NCI-H1092 treated with DMSO at 0.1 percent for 48 hours (cell line): ENCODE measurements around the gene CAMK2D.

ENCODE experiments used
- DNase-seq: peaks from one replicate; lab custom pipeline; 2025; lab: John Stamatoyannopoulos, UW

Gene CAMK2D

DNA sequence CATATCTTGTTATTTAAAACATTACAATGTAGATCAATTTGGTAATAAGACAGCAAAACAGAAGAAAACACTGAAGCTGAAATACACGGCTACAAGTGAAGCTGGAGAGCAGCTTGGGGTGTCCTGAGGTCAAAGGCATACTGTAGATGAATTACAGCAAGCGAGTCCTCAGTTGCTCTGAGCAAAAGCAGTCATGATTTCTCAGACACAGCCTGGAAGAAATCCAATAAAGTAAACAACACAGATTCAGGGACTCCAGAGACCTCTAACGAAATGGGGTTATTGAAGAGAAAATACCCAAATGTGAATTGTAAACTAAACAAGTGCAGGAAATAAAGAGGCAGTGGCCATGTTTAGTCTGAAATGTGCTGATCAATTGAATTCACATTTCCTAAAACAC, 324.4 kb downstream of the CAMK2D start:
- peak; percentile 32 for DNase-seq

DNA sequence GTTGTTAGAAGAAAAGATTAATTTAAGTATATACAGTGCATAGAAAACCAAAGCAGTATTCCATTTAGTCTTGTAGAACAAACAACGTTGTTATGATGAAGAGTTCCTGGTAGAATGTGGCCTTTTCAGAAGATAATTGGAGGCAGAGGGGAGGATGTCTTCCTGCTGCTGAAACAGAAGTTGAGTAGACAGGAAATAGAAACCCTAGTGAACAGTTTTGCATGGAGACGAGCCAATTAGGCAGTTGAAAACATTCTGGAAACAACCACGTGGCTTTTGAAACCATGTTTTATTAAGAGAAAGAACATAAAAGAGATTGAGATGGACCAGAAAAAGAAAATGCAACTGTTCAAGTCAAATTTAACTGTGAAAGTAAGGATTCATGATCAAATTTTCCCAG, 325.2 kb downstream of the CAMK2D start:
- DNase-seq: peak; percentile 6

DNA sequence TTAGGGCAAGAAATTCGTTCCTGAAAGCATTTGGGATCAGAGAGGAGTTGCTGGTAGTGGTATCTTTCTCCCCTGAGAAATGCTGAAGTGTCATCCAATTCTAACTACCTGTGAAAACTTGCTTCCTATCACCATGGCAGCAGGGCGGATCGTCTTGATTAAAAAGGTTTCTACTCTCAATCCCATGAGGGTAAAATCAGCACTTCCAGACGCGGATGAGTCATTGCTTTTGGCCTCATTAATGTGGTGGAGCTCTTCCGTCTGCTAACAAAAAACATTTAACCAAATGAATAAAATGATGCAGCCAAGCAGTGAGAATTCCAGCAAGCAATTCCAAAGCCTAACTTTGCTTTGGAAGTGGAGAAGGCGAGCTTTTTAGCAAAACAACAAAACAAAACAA, 325.6 kb downstream of the CAMK2D start:
- DNase-seq: peak; percentile 14

DNA sequence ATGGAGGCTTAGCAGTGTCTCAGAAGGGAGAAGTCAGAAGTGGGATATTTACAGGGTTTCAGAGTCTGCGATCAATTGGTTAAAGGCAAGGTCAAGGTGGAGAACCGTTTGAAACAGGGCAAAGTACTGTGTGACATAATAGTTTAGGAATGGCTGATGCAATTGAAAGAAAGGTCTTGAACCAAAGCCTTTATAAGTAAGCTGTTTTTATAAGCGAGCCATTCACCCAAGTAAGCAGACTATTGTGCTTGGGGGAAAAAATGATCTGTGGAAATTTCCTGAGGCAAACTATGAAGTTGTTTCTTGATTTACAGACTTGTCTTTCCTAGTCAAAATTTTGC, 327.3 kb downstream of the CAMK2D start:
- DNase-seq: no peak

DNA sequence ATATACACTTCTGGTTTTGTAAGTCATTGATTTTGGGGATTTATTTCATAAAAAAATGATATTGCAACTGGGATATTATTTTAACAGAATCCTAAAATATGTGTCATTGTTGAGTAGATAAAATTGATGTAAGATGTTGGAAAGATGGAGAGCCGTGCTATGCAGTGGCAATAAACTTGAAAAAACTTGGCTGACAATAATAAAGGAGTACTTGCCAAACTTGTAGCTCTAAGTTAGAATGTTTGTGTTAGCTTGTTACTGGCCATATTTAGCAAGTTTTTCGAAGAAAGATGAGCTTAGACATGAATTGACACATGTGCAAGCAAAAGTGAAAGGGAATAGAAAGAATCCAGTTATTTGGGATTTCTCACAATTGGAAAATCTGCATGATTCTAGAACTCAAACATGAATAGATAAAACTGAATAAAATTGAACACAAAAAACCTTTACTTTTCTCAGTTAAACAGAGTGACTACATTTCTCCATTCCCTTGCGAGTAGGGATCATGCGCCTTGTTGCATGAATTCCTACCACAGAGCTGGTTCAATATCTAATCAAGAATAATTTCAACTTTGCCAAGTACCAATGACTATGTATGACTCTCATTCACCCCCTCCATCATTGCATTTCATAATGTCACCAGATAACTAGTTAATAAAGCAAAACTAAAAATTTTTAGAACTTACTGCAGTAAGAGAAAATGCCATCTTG, 327.8 kb downstream of the CAMK2D start:
- DNase-seq: no peak

DNA sequence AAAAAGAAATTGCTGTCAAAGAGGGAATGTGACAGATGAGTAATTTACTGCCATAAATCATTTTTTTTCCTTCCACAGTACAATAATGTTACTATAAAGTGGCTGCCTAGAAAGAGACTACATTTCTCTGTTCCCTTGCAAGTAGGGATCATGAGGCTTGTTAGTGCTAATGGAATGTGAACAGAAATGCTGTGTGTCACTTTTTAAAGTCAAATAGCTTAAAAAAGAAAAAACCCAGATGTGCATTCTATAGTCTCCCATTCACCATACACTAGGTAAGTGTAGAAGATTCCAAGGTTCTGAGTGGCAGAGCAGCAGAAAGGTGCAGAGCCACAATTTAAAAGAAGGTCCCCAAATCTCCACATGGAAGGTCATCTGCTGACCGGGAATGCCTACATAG, 328.4 kb downstream of the CAMK2D start:
- no peak for DNase-seq

DNA sequence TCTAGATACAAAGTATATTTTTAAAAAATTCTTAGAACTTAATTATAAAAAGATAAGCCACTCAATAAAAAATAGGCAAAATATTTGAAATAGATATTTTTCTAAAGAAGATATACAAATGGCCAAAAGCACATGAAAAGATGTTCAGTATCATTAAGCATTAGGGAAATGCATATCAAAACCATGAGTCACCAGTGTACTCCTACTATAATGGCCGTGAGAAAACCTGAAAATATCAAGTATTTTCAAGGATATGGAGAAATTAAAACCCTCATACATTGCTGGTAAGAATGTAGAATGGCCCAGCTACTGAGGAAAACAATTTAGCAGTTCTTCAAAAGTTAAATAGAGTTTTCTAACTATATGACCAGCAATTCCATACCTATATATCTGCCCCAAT, 337.9 kb downstream of the CAMK2D start:
- DNase-seq: no peak

DNA sequence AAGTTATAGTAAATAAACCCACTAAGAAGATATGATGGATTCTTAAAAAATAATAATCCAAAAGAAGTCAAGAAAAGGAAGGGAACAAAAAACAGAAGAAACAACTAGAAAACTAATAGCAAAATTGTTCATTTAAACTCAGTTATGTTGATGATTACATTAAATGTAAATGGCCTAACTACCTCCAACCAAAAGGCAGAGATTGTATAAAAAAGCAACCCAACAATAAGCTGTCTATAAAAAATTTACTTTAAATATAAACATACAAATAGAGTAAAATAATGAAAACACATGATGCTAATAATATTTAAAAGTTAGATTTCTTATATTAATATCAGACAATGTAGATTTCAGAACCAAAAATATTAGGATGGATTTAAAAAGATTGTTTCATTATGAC, 340.6 kb downstream of the CAMK2D start:
- no peak for DNase-seq

DNA sequence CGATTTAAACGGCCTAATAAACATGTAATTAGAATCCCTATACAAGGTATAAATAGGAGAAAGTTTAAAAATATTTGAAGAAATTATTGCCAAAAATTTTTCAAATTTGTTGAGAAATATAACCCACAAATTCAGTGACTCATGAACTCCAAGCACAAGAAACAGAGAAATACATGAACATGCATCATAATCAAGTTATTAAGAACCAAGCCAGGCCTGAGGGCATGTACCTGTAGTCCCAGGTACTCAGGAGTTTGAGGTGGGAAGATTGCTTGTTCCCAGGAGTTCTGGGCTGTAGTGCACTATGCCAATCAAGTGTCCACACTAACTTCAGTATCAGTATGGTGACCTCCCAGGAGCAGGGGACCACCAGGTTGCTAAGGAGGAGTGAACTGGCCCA, 341.9 kb downstream of the CAMK2D start:
- no peak for DNase-seq

DNA sequence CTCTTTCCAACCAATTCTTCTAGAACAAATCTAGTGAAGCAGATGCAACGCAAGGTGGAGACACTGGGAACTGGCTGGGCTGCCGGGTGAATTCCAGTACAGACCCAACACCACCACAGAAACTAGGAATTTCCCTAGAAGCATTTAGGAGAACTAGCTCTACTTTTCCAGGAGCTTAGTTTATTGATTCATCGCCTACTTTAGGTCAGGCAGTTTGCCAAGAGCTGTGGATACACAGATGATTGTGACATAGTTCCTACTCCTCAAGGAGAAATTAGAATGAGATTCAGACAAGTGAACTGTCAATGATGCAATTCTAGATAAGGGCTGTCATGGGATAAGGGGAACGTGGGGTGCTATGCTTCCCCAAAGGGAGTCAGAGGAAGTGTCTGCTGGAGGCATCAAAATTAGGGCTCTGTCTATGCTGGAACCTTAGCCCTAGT, 350.0 kb downstream of the CAMK2D start:
- DNase-seq: no peak

DNA sequence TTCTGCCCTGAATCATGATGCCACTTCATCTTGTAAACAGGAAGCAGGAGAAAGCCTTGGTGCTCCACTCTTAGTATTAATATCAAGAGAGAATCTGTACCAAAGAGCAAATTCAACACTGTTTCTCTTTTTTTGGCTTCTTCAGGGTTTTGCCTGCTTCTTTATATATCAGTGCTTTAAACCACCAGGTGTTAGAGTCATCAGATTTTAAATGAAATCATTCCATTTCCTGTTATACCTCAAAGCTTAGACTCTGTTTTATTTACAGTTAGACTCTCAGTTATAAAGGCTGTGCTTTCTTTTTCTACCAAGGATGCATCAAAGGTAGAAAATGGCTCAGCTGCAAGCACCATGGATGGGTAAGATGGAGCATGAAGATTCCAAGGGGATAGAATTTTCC, 350.9 kb downstream of the CAMK2D start:
- no peak for DNase-seq

DNA sequence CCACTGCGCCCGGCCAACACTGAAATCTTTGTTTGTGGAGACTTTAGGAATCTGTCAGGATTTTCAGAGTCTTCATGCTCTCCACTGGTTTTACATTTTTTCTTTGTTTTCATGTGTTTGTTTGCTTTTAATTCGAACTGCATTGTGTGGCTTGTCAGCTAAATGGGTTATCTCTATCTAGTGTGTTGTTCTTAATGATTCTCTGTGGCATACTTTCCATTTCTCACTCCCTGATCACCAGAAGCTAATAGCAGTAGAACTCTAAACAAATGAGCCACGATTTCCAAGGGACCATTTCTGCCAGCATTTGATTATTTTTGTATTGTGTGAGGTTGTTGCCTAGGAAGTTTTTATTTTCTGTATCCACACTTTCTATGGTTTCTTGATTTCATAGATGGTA, 352.4 kb downstream of the CAMK2D start:
- no peak for DNase-seq

DNA sequence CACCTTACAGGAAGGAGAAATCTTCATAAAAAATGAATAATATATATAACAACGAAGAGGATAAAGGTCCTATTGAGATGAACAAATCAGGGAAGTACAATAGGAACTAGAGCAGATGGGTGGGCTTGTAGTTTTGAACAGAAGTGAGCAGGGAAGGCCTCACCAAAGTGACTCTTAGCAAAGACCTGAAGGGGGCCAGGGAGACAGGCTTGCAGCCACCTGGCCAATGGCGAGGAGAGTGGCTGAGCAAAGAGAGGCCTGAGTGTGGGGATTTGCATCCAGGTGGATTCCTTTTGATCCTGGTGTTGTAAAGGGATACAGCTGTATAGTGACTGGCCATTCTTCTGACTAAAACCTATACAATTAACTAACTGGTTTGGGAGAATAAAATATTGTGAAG, 354.1 kb downstream of the CAMK2D start:
- DNase-seq: peak; percentile 77

DNA sequence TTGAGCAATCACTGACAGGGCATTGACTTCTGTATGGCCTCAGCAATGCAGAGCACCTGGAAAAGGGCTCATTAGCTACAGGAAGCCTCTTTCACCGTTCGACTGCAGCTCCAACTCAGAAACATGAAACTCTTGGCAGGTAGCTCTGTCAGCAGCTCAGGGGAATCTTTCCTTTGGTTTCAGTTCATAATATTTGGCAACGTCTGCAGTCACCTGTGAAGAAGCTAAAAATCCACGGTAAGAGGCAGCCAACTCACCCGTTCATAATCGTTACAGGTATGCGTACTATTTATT, 354.9 kb downstream of the CAMK2D start:
- DNase-seq: peak; percentile 86

DNA sequence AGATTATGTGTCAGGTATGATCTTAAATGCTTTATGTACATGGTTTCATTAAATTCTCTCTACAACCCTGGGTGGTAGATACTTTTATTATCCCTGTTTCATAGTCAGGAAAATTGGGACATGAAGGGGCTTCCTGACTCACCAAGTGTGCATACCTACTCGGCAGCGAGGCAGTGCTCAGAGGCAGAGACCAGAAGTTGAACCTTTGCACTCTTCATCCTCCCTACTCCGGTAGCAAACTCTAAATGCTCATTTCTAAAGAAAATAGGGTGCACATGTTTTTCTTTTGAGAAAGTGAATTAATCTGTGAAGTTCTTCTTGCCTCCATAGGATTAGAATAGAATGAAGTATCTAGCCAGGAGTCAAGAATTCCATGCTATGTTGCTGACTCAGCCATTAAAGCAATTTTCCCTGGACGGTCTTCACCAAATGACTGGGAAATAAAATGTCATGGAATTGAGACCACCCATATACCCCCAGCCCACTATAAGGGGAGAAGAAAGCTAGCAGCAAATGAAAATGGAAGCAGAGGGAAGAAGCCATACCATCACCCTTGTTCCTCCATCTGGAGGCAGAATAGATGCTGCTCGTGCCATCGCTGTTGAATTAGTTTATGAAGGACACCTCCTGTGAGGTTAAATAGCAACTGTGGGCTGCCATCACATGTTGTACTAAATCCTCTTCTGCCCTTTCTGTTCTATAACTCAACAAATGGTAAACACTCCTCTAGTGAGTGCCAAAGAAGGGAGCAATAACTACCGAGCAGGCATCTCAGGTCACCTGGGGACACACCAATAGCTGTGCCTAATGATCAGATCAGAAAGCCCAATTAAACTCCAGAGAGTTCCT, 355.4 kb downstream of the CAMK2D start:
- DNase-seq: no peak

DNA sequence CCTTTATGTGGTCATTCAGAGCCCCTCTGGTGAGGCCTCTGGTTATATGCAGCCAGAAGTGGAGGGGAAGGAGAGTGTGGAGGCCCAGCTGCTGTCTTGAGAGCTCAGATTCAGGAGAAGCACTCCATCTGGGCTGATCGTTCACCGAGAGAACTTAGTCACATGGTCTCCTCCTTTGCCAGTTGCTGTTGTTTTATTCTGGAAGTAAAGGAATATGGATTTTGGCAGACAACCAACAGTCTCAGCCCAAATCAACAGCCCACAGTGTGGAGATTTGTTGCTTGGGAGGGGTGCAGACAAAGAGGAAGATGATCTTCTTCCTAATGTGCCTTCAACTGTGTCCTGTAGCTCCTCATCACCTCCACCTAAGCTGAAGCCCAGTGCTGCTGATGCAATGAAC, 356.7 kb downstream of the CAMK2D start:
- no peak for DNase-seq

DNA sequence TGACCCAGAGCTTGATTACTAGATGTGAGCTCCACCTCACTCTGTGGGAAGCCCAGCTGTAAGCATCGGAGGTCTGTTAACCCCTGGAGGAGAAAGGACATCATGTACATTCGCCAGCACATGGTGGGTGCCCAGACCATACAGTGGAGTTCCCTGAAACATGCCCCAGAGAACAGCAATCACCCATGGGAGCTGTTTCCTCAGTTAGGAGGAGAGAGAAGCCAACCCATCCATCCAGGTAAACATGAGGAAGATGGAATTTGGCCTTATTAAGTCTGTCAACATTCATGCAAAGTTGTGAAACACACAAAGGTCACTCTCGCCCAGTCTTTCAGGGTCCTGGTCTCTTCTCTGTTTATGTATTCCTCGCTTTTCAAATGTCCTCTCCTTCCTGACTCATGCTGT, 357.4 kb downstream of the CAMK2D start:
- DNase-seq: no peak
